Measurements from ENCODE around the gene DRC1.

- TF ChIP-seq MXI1 (IDR thresholded peaks at IDR 0.05; ENCODE audit: borderline replicate concordance, low read depth, low read length) (no peak), ZBTB4 (CRISPR knock-in tag; IDR thresholded peaks at IDR 0.05; ENCODE audit: borderline replicate concordance) (no peak), POLR2AphosphoS5 (IDR thresholded peaks at IDR 0.05; ENCODE audit: low read depth, low read length) (no peak), ZFYVE20 (CRISPR knock-in tag; IDR thresholded peaks at IDR 0.05; ENCODE audit: borderline replicate concordance, low read depth) (no peak)
- TF ChIP-seq, protein P1, sequence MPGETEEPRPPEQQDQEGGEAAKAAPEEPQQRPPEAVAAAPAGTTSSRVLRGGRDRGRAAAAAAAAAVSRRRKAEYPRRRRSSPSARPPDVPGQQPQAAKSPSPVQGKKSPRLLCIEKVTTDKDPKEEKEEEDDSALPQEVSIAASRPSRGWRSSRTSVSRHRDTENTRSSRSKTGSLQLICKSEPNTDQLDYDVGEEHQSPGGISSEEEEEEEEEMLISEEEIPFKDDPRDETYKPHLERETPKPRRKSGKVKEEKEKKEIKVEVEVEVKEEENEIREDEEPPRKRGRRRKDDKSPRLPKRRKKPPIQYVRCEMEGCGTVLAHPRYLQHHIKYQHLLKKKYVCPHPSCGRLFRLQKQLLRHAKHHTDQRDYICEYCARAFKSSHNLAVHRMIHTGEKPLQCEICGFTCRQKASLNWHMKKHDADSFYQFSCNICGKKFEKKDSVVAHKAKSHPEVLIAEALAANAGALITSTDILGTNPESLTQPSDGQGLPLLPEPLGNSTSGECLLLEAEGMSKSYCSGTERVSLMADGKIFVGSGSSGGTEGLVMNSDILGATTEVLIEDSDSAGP (CRISPR knock-in tag; IDR thresholded peaks at IDR 0.05; ENCODE audit: borderline replicate concordance), result no peak
Measured at GRCh38 chr2:26410764-26411243, 9.1 kb downstream of the DRC1 start.
